K562 (cell line): Measurements from ENCODE around the gene PTOV1. TPM values are rescaled to one million over a fixed set of nuclear protein-coding genes. Genes with fewer than 3 reads are reported as not detected.
A peak's percentile ranks its signal among the peaks of the same experiment; 100 is the strongest.

Experiments
- ADNP ChIP-seq: fragments of 200-800 bp; sonication (Bioruptor generic); IDR thresholded peaks from 2 replicates; pipeline ENCODE4 v1.6.1; 2016; ENCODE audit warnings: missing genetic modification characterization, missing compliant biosample characterization
- CBX1 ChIP-seq: sonication (generic); IDR thresholded peaks from 2 replicates; pipeline ENCODE4 v1.6.1; 2016; ENCODE audit warnings: antibody characterized with exemption, low read depth, mild to moderate bottlenecking
- CREB1 ChIP-seq, 2 experiments: sonication (generic) in 1 of 2; formaldehyde crosslinking in 1 of 2; IDR thresholded peaks; 2 replicates each; pipeline versions ENCODE4 v1.6.1 to v1.8.0; 2012 to 2022; ENCODE audit warnings: inconsistent platforms in 1 of 2, mild to moderate bottlenecking in 1 of 2, missing genetic modification reagents in 1 of 2, moderate library complexity in 1 of 2
- CREM ChIP-seq: IDR thresholded peaks from 2 replicates; pipeline ENCODE4 v1.6.1; 2014; ENCODE audit warnings: antibody characterized with exemption, low read depth
- FOSL1 ChIP-seq: fragments of 200-800 bp; sonication (Bioruptor generic); conservative IDR thresholded peaks from 2 replicates; pipeline ENCODE4 v1.6.1; 2016; ENCODE audit warnings: missing genetic modification characterization, missing compliant biosample characterization
- FOXK2 ChIP-seq, 2 experiments: fragments of 450-650 bp; IDR thresholded peaks in 1 of 2; conservative IDR thresholded peaks in 1 of 2; 2 replicates each; pipeline ENCODE4 v1.6.1; 2016; ENCODE audit warnings: low read depth in 2 of 2, mild to moderate bottlenecking in 1 of 2
- GTF2A2 ChIP-seq: IDR thresholded peaks from 2 replicates; pipeline ENCODE4 v1.6.1; 2016; ENCODE audit warnings: mild to moderate bottlenecking, missing genetic modification characterization, missing compliant biosample characterization
- HIVEP1 ChIP-seq: fragments of 250-450 bp; sonication (Bioruptor Pico); IDR thresholded peaks from 2 replicates; pipeline ENCODE4 v1.4.0; 2020; ENCODE audit warnings: mild to moderate bottlenecking
- HNRNPK ChIP-seq: fragments of 200-400 bp; formaldehyde crosslinking; IDR thresholded peaks from one replicate; pipeline ENCODE4 v1.6.1; 2018; ENCODE audit warnings: mild to moderate bottlenecking, low read depth, low read length; ENCODE audit not compliant: poor library complexity, severe bottlenecking
- ILK ChIP-seq: fragments of 450-650 bp; IDR thresholded peaks from 2 replicates; pipeline ENCODE4 v1.6.1; 2016; ENCODE audit warnings: missing genetic modification characterization, low read depth, mild to moderate bottlenecking, missing compliant biosample characterization, moderate library complexity, borderline replicate concordance
- PRPF4 ChIP-seq: fragments of 200-400 bp; formaldehyde crosslinking; IDR thresholded peaks from one replicate; pipeline ENCODE4 v1.6.1; 2017; ENCODE audit warnings: low read length, low read depth, mild to moderate bottlenecking; ENCODE audit not compliant: insufficient read depth, poor library complexity, severe bottlenecking
- RBM39 ChIP-seq: fragments of 200-400 bp; formaldehyde crosslinking; optimal IDR thresholded peaks from 2 replicates; pipeline ENCODE3; 2018; ENCODE audit warnings: low read depth, low read length
- RUNX1 ChIP-seq: sonication (generic); IDR thresholded peaks from 2 replicates; pipeline ENCODE4 v1.6.1; 2016; ENCODE audit warnings: antibody characterized with exemption, low read depth
- TAF7 ChIP-seq: fragments of 450-650 bp; IDR thresholded peaks from 2 replicates; pipeline ENCODE4 v1.6.1; 2016; ENCODE audit warnings: missing genetic modification characterization, missing compliant biosample characterization
- TARDBP ChIP-seq: fragments of 450-650 bp; IDR thresholded peaks from 2 replicates; pipeline ENCODE4 v1.6.1; 2016
- ZFP1 ChIP-seq: fragments of 450-650 bp; formaldehyde crosslinking; IDR thresholded peaks from 2 replicates; pipeline ENCODE4 v1.4.0; 2020; ENCODE audit warnings: mild to moderate bottlenecking, mixed read lengths
- ZNF584 ChIP-seq: fragments of 200-800 bp; sonication (Bioruptor generic); IDR thresholded peaks from 2 replicates; pipeline ENCODE4 v1.6.1; 2016; ENCODE audit warnings: low read depth, mild to moderate bottlenecking, missing genetic modification characterization, missing compliant biosample characterization
- ZNF75A ChIP-seq: fragments of 450-650 bp; formaldehyde crosslinking; IDR thresholded peaks from 2 replicates; pipeline ENCODE4 v1.4.0; 2020; ENCODE audit warnings: mild to moderate bottlenecking
- polyA plus RNA-seq, 8 experiments: library from polyadenylated mRNA; depleted of rRNA in 4 of 8; stranded (reverse) in 5 of 8; unstranded in 3 of 8; fragments of >200 nt; fragmentation: Nextera tagmentation in 2 of 8; fragmentation: Illumina TruSeq in 1 of 8; extraction: Ambion mirVana in 2 of 8; extraction: Trizol in 1 of 8; gene quantifications; 2 replicates each; pipeline versions ENCODE4 v1.2.1 to v1.2.3, GENCODE V29; 2011 to 2014; ENCODE audit warnings: inconsistent platforms in 1 of 8, missing spikeins in 1 of 8
- total RNA-seq, 7 experiments: library from RNA; depleted of rRNA in 6 of 7; stranded (reverse); fragments of >200 nt in 6 of 7; fragmentation: Illumina TruSeq in 2 of 7; extraction: Trizol in 2 of 7; gene quantifications; 2 replicates each; pipeline versions ENCODE4 v1.2.1 to v1.2.3, GENCODE V29; 2011 to 2021; ENCODE audit warnings: low replicate concordance in 1 of 7
- TF ChIP-seq, protein P1 (sequence below): sonication (generic); formaldehyde crosslinking; IDR thresholded peaks from 2 replicates; pipeline ENCODE4 v1.8.1; 2023; ENCODE audit warnings: mild to moderate bottlenecking, missing genetic modification reagents, moderate library complexity
- TF ChIP-seq, protein P2 (sequence below): sonication (generic); formaldehyde crosslinking; IDR thresholded peaks from 2 replicates; pipeline ENCODE4 v1.8.0; 2022; ENCODE audit warnings: mild to moderate bottlenecking, missing genetic modification reagents, borderline replicate concordance
- TF ChIP-seq, protein P3 (sequence below): fragments of 450-650 bp; formaldehyde crosslinking; IDR thresholded peaks from 2 replicates; pipeline ENCODE4 v1.4.0; 2020; ENCODE audit warnings: mild to moderate bottlenecking
- TF ChIP-seq, protein P4 (sequence below): fragments of 450-650 bp; conservative IDR thresholded peaks from 2 replicates; pipeline ENCODE4 v1.6.1; 2016; ENCODE audit warnings: missing genetic modification characterization, low read depth, mild to moderate bottlenecking, control low read depth, missing compliant biosample characterization

The PTOV1 gene
- total and polyA plus RNA-seq, 9 of the 15 experiments (the other 6 are each of a cell fraction or from before 2014, with no cell fraction given) = 4.9 to 169 (median 43.5) TPM

DNA sequence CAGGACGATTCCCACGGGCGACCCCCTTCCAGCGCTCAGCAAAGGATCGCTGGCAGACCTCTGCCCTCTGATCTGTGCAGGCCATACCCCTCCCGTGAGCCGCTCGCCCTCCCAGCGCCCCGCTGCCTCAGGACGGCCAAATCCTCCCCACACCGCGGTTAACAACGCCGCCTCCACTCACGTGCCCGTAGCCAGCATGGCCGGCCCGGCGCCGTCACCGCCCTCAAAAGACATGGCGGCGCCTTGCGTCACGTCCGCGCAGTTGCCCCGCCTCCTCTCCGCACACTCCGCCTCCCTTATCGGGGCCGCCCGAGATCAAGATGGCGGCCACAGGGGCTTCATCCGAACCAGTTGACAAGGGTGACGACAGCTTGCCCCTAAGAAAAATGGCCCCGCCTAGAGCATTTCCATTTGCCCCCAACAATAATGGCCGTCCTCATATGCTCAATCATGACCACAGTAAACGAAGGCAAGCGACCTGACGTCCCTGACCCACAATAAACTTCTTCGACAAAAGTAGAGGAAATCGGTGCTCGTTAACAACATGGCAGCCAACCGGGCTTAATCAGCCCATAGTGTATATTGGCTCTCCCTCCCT lies 25.6 kb downstream of the PTOV1 start (continued):
- no peak; the same call in 1 of the 2 replicates for TF ChIP-seq FOSL1 (tag)
- TF ChIP-seq ZFP1 (CRISPR knock-in tag) = no peak
- peak; percentile 72; the same call in 1 of the 2 replicates for TF ChIP-seq RUNX1
- TF ChIP-seq CREB1 (IDR thresholded peaks at IDR 0.05) = peak; percentile 95
- peak; percentile 96 for TF ChIP-seq CREB1 (CRISPR knock-in tag; IDR thresholded peaks at IDR 0.05)
- no peak for TF ChIP-seq ZNF75A
- TF ChIP-seq ZNF584 (CRISPR knock-in tag) = peak; percentile 98
- no peak for TF ChIP-seq ILK (tag)
- no peak for TF ChIP-seq CBX1
- TF ChIP-seq, protein P1, sequence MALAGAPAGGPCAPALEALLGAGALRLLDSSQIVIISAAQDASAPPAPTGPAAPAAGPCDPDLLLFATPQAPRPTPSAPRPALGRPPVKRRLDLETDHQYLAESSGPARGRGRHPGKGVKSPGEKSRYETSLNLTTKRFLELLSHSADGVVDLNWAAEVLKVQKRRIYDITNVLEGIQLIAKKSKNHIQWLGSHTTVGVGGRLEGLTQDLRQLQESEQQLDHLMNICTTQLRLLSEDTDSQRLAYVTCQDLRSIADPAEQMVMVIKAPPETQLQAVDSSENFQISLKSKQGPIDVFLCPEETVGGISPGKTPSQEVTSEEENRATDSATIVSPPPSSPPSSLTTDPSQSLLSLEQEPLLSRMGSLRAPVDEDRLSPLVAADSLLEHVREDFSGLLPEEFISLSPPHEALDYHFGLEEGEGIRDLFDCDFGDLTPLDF = 0 out of 2 replicates have a peak, but pooled peaks have one; percentile 72
- TF ChIP-seq CREM = peak; percentile 98
- TF ChIP-seq HNRNPK = no peak
- TF ChIP-seq FOXK2 (conservative IDR thresholded peaks at IDR 0.05 in 1 of 2, IDR thresholded peaks at IDR 0.05 in 1 of 2; ENCODE audit: low read depth in 2 of 2) = peak in 1 of 2 experiments; percentile 30; a peak in 1 of 4 replicates
- no peak for TF ChIP-seq TARDBP
- TF ChIP-seq TAF7 (tag) = no peak
- no peak for TF ChIP-seq HIVEP1 (CRISPR knock-in tag)
- no peak for TF ChIP-seq GTF2A2
- TF ChIP-seq, protein P2, sequence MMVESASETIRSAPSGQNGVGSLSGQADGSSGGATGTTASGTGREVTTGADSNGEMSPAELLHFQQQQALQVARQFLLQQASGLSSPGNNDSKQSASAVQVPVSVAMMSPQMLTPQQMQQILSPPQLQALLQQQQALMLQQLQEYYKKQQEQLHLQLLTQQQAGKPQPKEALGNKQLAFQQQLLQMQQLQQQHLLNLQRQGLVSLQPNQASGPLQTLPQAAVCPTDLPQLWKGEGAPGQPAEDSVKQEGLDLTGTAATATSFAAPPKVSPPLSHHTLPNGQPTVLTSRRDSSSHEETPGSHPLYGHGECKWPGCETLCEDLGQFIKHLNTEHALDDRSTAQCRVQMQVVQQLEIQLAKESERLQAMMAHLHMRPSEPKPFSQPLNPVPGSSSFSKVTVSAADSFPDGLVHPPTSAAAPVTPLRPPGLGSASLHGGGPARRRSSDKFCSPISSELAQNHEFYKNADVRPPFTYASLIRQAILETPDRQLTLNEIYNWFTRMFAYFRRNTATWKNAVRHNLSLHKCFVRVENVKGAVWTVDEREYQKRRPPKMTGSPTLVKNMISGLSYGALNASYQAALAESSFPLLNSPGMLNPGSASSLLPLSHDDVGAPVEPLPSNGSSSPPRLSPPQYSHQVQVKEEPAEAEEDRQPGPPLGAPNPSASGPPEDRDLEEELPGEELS (CRISPR knock-in tag) = no peak
- TF ChIP-seq, protein P3, sequence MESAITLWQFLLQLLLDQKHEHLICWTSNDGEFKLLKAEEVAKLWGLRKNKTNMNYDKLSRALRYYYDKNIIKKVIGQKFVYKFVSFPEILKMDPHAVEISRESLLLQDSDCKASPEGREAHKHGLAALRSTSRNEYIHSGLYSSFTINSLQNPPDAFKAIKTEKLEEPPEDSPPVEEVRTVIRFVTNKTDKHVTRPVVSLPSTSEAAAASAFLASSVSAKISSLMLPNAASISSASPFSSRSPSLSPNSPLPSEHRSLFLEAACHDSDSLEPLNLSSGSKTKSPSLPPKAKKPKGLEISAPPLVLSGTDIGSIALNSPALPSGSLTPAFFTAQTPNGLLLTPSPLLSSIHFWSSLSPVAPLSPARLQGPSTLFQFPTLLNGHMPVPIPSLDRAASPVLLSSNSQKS (CRISPR knock-in tag) = 0 out of 2 replicates have a peak, but pooled peaks have one; percentile 17
- TF ChIP-seq RBM39 = no peak
- TF ChIP-seq ADNP (tag) = no peak
- TF ChIP-seq PRPF4 = no peak
- TF ChIP-seq, protein P4, sequence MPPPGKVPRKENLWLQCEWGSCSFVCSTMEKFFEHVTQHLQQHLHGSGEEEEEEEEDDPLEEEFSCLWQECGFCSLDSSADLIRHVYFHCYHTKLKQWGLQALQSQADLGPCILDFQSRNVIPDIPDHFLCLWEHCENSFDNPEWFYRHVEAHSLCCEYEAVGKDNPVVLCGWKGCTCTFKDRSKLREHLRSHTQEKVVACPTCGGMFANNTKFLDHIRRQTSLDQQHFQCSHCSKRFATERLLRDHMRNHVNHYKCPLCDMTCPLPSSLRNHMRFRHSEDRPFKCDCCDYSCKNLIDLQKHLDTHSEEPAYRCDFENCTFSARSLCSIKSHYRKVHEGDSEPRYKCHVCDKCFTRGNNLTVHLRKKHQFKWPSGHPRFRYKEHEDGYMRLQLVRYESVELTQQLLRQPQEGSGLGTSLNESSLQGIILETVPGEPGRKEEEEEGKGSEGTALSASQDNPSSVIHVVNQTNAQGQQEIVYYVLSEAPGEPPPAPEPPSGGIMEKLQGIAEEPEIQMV (tag) = no peak
